ENCODE data around the gene NPAT. TPM values are rescaled to one million over a fixed set of nuclear protein-coding genes. Genes with fewer than 3 reads are reported as not detected.
"Not testable (repeated sequence)": the region's sequence is repeated elsewhere in the genome, so short reads cannot be mapped to it uniquely, and the experiment has no call there.

NPAT gene
- total and polyA plus RNA-seq, 2 donors = 5.9 to 38.2 TPM

DNA sequence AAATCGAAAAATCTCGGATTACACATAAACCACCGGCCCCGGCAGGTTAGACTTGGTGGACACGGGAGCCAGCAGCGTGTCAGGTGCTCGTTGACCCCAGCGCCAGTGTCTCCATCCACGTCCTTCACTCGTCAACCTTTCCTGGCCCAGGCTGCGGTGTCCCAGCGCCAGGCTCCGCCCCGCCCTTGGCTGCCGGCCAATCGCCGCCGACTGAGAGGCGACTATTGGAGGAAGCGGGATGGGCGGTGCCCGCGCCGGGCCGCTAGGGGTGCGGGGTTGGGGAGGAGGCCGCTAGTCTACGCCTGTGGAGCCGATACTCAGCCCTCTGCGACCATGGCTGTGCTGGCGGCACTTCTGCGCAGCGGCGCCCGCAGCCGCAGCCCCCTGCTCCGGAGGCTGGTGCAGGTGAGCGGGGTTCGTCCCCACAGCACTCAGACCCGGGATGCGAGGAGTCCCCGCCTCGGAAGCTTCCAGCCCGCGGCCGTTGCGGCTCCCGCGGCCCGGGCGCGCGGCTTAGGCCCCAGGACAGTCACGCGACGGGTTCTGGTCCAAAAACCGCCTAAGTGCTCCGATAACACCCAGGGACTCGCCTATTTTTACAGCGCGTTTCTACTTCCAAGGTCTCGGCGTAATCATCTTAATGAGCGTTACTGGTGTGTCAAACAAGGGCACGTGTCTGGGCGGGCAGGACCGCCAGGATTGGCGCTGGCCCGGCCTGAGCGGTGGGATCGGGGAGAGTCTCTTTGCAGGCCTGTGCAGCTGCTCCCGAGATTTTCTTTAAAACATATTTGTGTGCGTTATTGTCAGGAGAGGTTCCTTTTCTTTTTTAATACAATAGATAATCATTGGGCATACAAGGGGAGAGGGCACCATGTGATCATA, 100.9 kb downstream of the NPAT start, which contains the start of gene ACAT1:
TSS of gene ACAT1 (plus strand) at position 294 of the 882 bp plus-strand sequence. CDS start at position 334, 40 bp downstream.
- peak within 1 kb of the TSS; percentile 84 for H3K27ac ChIP-seq (ENCODE audit: low read depth)
- H3K4me1 ChIP-seq (ENCODE audit: insufficient read depth) = no peaks in the 10 kb centered on the region
- peak; percentile 72 for DNase-seq (ENCODE audit: extremely low spot score)
- peak within 1 kb of the TSS; percentile 65 for H3K4me3 ChIP-seq (ENCODE audit: low read depth, low read length)
- no peaks in the 10 kb centered on the region for H3K36me3 ChIP-seq (ENCODE audit: insufficient read depth)
- WGBS = under 1% methylated on average over 73 of the region's 73 CpGs

GRCh38 chr11:108120936-108121273, 101.5 kb downstream of the NPAT start:
- H3K4me3 ChIP-seq (ENCODE audit: low read depth, low read length) = peak overlapping the region; percentile 65
- not testable (repeated sequence) for H3K4me1 ChIP-seq (ENCODE audit: insufficient read depth); H3K36me3 ChIP-seq (ENCODE audit: insufficient read depth); DNase-seq (ENCODE audit: extremely low spot score); H3K27ac ChIP-seq (ENCODE audit: low read depth)
- 66% methylated on average over 7 of the region's 7 CpGs for WGBS

GRCh38 chr11:108117746-108118371, 104.6 kb downstream of the NPAT start:
- H3K36me3 ChIP-seq (ENCODE audit: insufficient read depth) = no peaks in the 10 kb centered on the region
- H3K4me1 ChIP-seq (ENCODE audit: insufficient read depth) = no peaks in the 10 kb centered on the region
- DNase-seq (ENCODE audit: extremely low spot score) = no peak

DNA sequence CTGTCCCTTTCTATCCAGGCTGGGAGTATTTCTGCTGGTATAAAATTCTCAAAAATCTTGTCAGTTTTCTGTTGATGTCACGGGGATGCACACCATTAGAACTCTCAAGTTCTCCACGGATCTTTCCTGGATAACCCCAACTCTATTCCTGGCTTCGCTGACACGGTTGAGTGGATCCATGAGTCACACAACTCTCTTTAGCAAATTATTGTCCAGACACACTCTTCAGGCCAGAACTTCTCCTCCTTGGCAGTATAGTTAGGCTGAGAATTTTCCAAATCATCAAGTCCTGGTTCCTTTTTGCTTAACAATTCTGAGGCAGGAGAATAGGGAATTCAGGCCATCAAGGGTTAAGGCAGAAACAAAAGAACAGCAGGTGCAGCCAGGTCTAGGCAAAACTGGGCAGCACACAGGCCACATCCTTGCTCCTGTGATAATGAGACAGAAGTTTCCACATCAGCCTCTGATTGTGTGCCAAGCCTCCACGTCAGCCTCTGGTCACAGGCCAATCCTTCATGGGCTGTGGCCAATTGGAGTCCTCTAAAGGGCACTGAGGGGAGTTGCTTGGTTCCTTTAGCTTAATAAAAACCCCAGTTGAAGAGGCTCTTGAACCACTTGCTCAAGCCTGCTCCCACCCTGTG, 106.8 kb downstream of the NPAT start:
- Histone ChIP-seq H3K4me1 (ENCODE audit: insufficient read depth) (no peaks in the 10 kb centered on the region), H3K27ac (ENCODE audit: low read depth) (no peak overlapping the region), H3K4me3 (ENCODE audit: low read depth, low read length) (no peak overlapping the region), H3K36me3 (ENCODE audit: insufficient read depth) (no peaks in the 10 kb centered on the region)
- 23% methylated on average over 5 of the region's 5 CpGs for WGBS
- no peak for DNase-seq (ENCODE audit: extremely low spot score)

More at GRCh38 chr11:108117746-108118371, 104.6 kb downstream of the NPAT start:
- Histone ChIP-seq H3K27ac (ENCODE audit: low read depth) (no peak overlapping the region), H3K4me3 (ENCODE audit: low read depth, low read length) (no peak overlapping the region)

- Histone ChIP-seq H3K4me1 (ENCODE audit: insufficient read depth) (no peaks in the 10 kb centered on the region), H3K36me3 (ENCODE audit: insufficient read depth) (peaks cover 2% of the 10 kb centered on the region), H3K27ac (ENCODE audit: low read depth) (no peak overlapping the region), H3K4me3 (ENCODE audit: low read depth, low read length) (no peak overlapping the region)
- no peak for DNase-seq (ENCODE audit: extremely low spot score)
- WGBS = 93% methylated on average over 2 of the region's 2 CpGs
Observed at GRCh38 chr11:108112057-108112456, 110.4 kb downstream of the NPAT start.

- H3K36me3 ChIP-seq (ENCODE audit: insufficient read depth) = peaks cover 2% of the 10 kb centered on the region
- no peak overlapping the region for H3K27ac ChIP-seq (ENCODE audit: low read depth)
- H3K4me1 ChIP-seq (ENCODE audit: insufficient read depth) = no peaks in the 10 kb centered on the region
- 93% methylated on average over 4 of the region's 4 CpGs for WGBS
- H3K4me3 ChIP-seq (ENCODE audit: low read depth, low read length) = no peak overlapping the region
- no peak for DNase-seq (ENCODE audit: extremely low spot score)
Observed at GRCh38 chr11:108111126-108111525, 111.3 kb downstream of the NPAT start.

Small RNA genes lying within 50 kb of the gene (small RNA-seq; reads per million reads assigned to genes)
- gene RF00019 = not detected

Other genes with a start within 250 kb of the NPAT start
- gene CUL5, start 213.7 kb downstream of the NPAT start, total RNA-seq = 78.5 TPM
- 11.8 TPM for gene CUL5, start 213.7 kb downstream of the NPAT start, polyA plus RNA-seq
- 66.2 TPM for gene ACAT1, start 101.1 kb downstream of the NPAT start, total RNA-seq
- gene ACAT1, start 101.1 kb downstream of the NPAT start, polyA plus RNA-seq = 83.3 TPM
- gene ATM, start 429 bp upstream of the NPAT start, total RNA-seq = 267 TPM
- 23.7 TPM for gene ATM, start 429 bp upstream of the NPAT start, polyA plus RNA-seq
- gene C11orf65, start 244.9 kb upstream of the NPAT start, total RNA-seq = 1.4 TPM
- gene C11orf65, start 244.9 kb upstream of the NPAT start, polyA plus RNA-seq = 0.18 TPM

Data from urinary bladder (tissue), 4 donors.